CD4-positive, alpha-beta T cell (primary cell): Measurements from ENCODE around the gene HERC3. TPM values are rescaled to one million over a fixed set of nuclear protein-coding genes. Genes with fewer than 3 reads are reported as not detected.

Source experiments
- ATAC-seq: fragments of 200-7000 bp; cut with Tn5 transposase; one replicate; pipeline ENCODE4 v1.10.0; 2022; ENCODE audit warnings: mild to moderate bottlenecking; ENCODE audit not compliant: poor library complexity
- CTCF ChIA-PET: fragments of 350-600 bp; sonication (Branson Sonifier 250); formaldehyde crosslinking; loops from one replicate; lab custom pipeline; 2021; ENCODE audit warnings: antibody characterized with exemption, inconsistent platforms; lab: Charles Lee
- POLR2A ChIA-PET: fragments of 350-600 bp; sonication (Branson Sonifier 250); formaldehyde crosslinking; loops from one replicate; lab custom pipeline; 2021; ENCODE audit warnings: antibody characterized with exemption, inconsistent platforms; lab: Charles Lee
- DNase-seq, 14 experiments: peaks; one replicate each; pipeline ENCODE4 v3.0.0-alpha.2; 2013 to 2020; ENCODE audit warnings: mixed read lengths in 2 of 14
- H3K27ac ChIP-seq, 2 donors: one replicate each; pipeline versions ENCODE4 v1.5.1 to v1.7.0; 2013; ENCODE audit warnings: low read length in 2 of 2, low read depth in 1 of 2, mild to moderate bottlenecking in 1 of 2
- H3K27me3 ChIP-seq, 2 experiments: 1 replicate in 1 of 2; 2 replicates in 1 of 2; pipeline versions ENCODE4 v1.6.1 to v1.7.0; 2013; ENCODE audit warnings: low read length in 2 of 2, control low read depth in 1 of 2, mild to moderate bottlenecking in 1 of 2, moderate library complexity in 1 of 2; ENCODE audit not compliant: insufficient read depth in 2 of 2, control insufficient read depth in 1 of 2
- H3K36me3 ChIP-seq: one replicate; pipeline ENCODE4 v1.6.1; 2013; ENCODE audit warnings: low read length, control low read depth; ENCODE audit not compliant: insufficient read depth
- H3K4me1 ChIP-seq: one replicate; pipeline ENCODE4 v1.6.1; 2013; ENCODE audit warnings: low read length, control low read depth; ENCODE audit not compliant: insufficient read depth
- H3K4me3 ChIP-seq: one replicate; pipeline ENCODE4 v1.5.1; 2013; ENCODE audit warnings: mild to moderate bottlenecking, low read length, moderate library complexity
- H3K9me3 ChIP-seq, 2 experiments: 1 replicate in 1 of 2; 2 replicates in 1 of 2; pipeline versions ENCODE4 v1.6.1 to v1.7.0; 2013; ENCODE audit warnings: low read length in 2 of 2, mild to moderate bottlenecking in 2 of 2, control low read depth in 1 of 2, moderate library complexity in 1 of 2; ENCODE audit not compliant: control insufficient read depth in 1 of 2, insufficient read depth in 1 of 2
- H3K27ac Mint-ChIP-seq: one replicate; pipeline ENCODE4 v1.8.0; 2020; ENCODE audit warnings: mixed read lengths
- H3K27me3 Mint-ChIP-seq: one replicate; pipeline ENCODE4 v1.8.0; 2021; ENCODE audit warnings: mixed read lengths
- H3K36me3 Mint-ChIP-seq: one replicate; pipeline ENCODE4 v1.8.0; 2021; ENCODE audit warnings: low read depth, mixed read lengths
- H3K4me1 Mint-ChIP-seq: one replicate; pipeline ENCODE4 v1.8.0; 2021; ENCODE audit warnings: low read depth, mixed read lengths
- H3K4me3 Mint-ChIP-seq: one replicate; pipeline ENCODE4 v1.8.0; 2020; ENCODE audit warnings: mild to moderate bottlenecking, mixed read lengths
- H3K9me3 Mint-ChIP-seq: one replicate; pipeline ENCODE4 v1.8.0; 2020; ENCODE audit warnings: mixed read lengths
- CTCF ChIP-seq: fragments of 200-600 bp; IDR thresholded peaks from one replicate; pipeline ENCODE4 v1.8.0; 2022; ENCODE audit warnings: antibody characterized with exemption, mild to moderate bottlenecking
- intact Hi-C, 2 experiments: fragments of 100-400 bp; cut with DNase I in 1 of 2; cut with micrococcal nuclease in 1 of 2; formaldehyde crosslinking; loops; one replicate each; pipeline versions ENCODE4 v1.15.1 to v1.9.0; 2023 to 2025; cut with DNase I, micrococcal nuclease
- total RNA-seq, 174 experiments: library from RNA in 2 of 174; stranded (reverse) in 2 of 174; gene quantifications; one replicate each; pipeline ENCODE4 v1.2.3 and lab custom pipeline; 2021 to 2026

Gene HERC3
- total RNA-seq, 2 experiments from 2014 or later: 63.1 to 66.4 TPM

- TF ChIP-seq CTCF: no peak
- H3K4me1 ChIP-seq: no peaks in the 10 kb centered on the region
- ATAC-seq: no peak
- intact Hi-C loops: no loop called here
- Mint-ChIP-seq H3K9me3 (no peaks in the 10 kb centered on the region), H3K27ac (no peak overlapping the region), H3K4me3 (no peak overlapping the region), H3K27me3 (no peaks in the 10 kb centered on the region), H3K36me3 (peaks cover 6% of the 10 kb centered on the region), H3K4me1 (no peaks in the 10 kb centered on the region)
- no peaks in the 10 kb centered on the region for H3K9me3 ChIP-seq
- H3K36me3 ChIP-seq: peaks cover 11% of the 10 kb centered on the region
- H3K27me3 ChIP-seq: no peaks in the 10 kb centered on the region
- no peak overlapping the region for H3K4me3 ChIP-seq
- ChIA-PET POLR2A (no interaction called here), CTCF (interaction anchor here (1.5 kb wide), 1 partner anchor 22 kb away, joined by 3 read pairs; no protein-coding TSS in a partner anchor)
- no peak overlapping the region for H3K27ac ChIP-seq
- no peak for DNase-seq
These were observed 164.8 kb downstream of the HERC3 start for GRCh38 chr4:88757067-88757466.

GRCh38 chr4:88757776-88758175 is 165.5 kb downstream of the HERC3 start:
- no peak for TF ChIP-seq CTCF
- no peak overlapping the region for H3K27ac ChIP-seq
- no peak for ATAC-seq
- H3K4me3 Mint-ChIP-seq: no peak overlapping the region
- H3K36me3 Mint-ChIP-seq: peaks cover 6% of the 10 kb centered on the region
- no peaks in the 10 kb centered on the region for H3K4me1 Mint-ChIP-seq
- H3K9me3 Mint-ChIP-seq: no peaks in the 10 kb centered on the region
- ChIA-PET POLR2A (no interaction called here), CTCF (interaction anchor here (1.5 kb wide), 1 partner anchor 22 kb away, joined by 3 read pairs; no protein-coding TSS in a partner anchor)
- H3K27ac Mint-ChIP-seq: no peak overlapping the region
- intact Hi-C loops: no loop called here
- H3K9me3 ChIP-seq: no peaks in the 10 kb centered on the region
- H3K4me3 ChIP-seq: no peak overlapping the region
- H3K4me1 ChIP-seq: no peaks in the 10 kb centered on the region
- no peak for DNase-seq
- no peaks in the 10 kb centered on the region for H3K27me3 ChIP-seq
- H3K36me3 ChIP-seq: peaks cover 11% of the 10 kb centered on the region
- H3K27me3 Mint-ChIP-seq: no peaks in the 10 kb centered on the region

Other genes starting within 250 kb of the HERC3 start
- gene HERC6, start 213.6 kb upstream of the HERC3 start, total RNA-seq: 10 to 100 TPM in 1 of 2 experiments, 1 to 10 TPM in 1; 9.5 to 10.6 TPM
- 10 to 100 TPM; 23.6 to 23.9 TPM for gene HERC5, start 135.4 kb upstream of the HERC3 start, total RNA-seq
- gene PYURF, start 68.7 kb upstream of the HERC3 start, total RNA-seq: 10 to 100 TPM; 25.3 to 26.8 TPM
- gene NAP1L5, start 105.3 kb downstream of the HERC3 start, total RNA-seq: 10 to 100 TPM; 17.3 to 17.9 TPM